ENCODE measurements around the gene CRELD2. TPM values are rescaled to one million over a fixed set of nuclear protein-coding genes. Genes with fewer than 3 reads are reported as not detected.

The CRELD2 gene
- total RNA-seq, 4 donors from 2014 or later, result 8.9 to 15.0 (median 13.0) TPM

- DNase-seq (peak in 1 of 2 donors; percentile 45), ATAC-seq (no peak)
- Histone ChIP-seq H3K27me3 (no peaks in the 10 kb centered on the region), H3K36me3 (peaks cover 2 to 11% of the 10 kb centered on the region in 2 donors), H3K4me1 (peaks cover 62 to 66% of the 10 kb centered on the region in 2 donors), H3K4me3 (no peak overlapping the region), H3K27ac (peak overlapping the region; percentile 90 to 99 (median 95)), H3K9me3 (no peaks in the 10 kb centered on the region)
- TF ChIP-seq CTCF (IDR thresholded peaks at IDR 0.05 in 4 of 5, conservative IDR thresholded peaks at IDR 0.05 in 1 of 5) (no peak), POLR2A (IDR thresholded peaks at IDR 0.05) (no peak)
- intact Hi-C loops (cut with DNase I; ENCODE audit: low total_unique reads) (no loop called here), in situ Hi-C loops (cut with MboI; ENCODE audit: low sequenced_read_pairs in 4 of 4) (no loop called here)
These were observed 49.9 kb downstream of the CRELD2 start for GRCh38 chr22:49968313-49968830.

- Histone ChIP-seq H3K9me3 (no peaks in the 10 kb centered on the region), H3K36me3 (peaks cover 0 to 4% of the 10 kb centered on the region in 2 donors), H3K27me3 (no peaks in the 10 kb centered on the region), H3K4me3 (no peak overlapping the region), H3K27ac (peak overlapping the region; percentile 90 to 99 (median 95)), H3K4me1 (peaks cover 55 to 60% of the 10 kb centered on the region in 2 donors)
- peak in 1 of 2 donors; percentile 70 for DNase-seq
- in situ Hi-C loops (cut with MboI; ENCODE audit: low sequenced_read_pairs in 4 of 4) (no loop called here), intact Hi-C loops (cut with DNase I; ENCODE audit: low total_unique reads) (no loop called here)
- no peak for TF ChIP-seq CTCF (IDR thresholded peaks at IDR 0.05 in 4 of 5, conservative IDR thresholded peaks at IDR 0.05 in 1 of 5)
- peak; percentile 35 to 45 for TF ChIP-seq POLR2A (IDR thresholded peaks at IDR 0.05)
- ATAC-seq, result no peak
These were observed 50.6 kb downstream of the CRELD2 start for GRCh38 chr22:49968831-49969661.

GRCh38 chr22:49969751-49970527, 51.5 kb downstream of the CRELD2 start:
- in situ Hi-C loops (cut with MboI; ENCODE audit: low sequenced_read_pairs in 4 of 4), result no loop called here
- H3K4me1 ChIP-seq, result peaks cover 48 to 51% of the 10 kb centered on the region in 2 donors
- intact Hi-C loops (cut with DNase I; ENCODE audit: low total_unique reads), result loop anchor here (2.0 kb wide), 1 partner anchor 33 kb away; no protein-coding TSS in a partner anchor

More at GRCh38 chr22:49969751-49970527, 51.5 kb downstream of the CRELD2 start:
- no peaks in the 10 kb centered on the region for H3K36me3 ChIP-seq
- TF ChIP-seq POLR2A (IDR thresholded peaks at IDR 0.05) (no peak), CTCF (IDR thresholded peaks at IDR 0.05 in 4 of 5, conservative IDR thresholded peaks at IDR 0.05 in 1 of 5) (no peak)
- no peak overlapping the region for H3K4me3 ChIP-seq
- DNase-seq (peak in 1 of 2 donors; percentile 44), ATAC-seq (no peak)
- H3K9me3 ChIP-seq, result no peaks in the 10 kb centered on the region
- H3K27ac ChIP-seq, result peak overlapping the region; percentile 90 to 99 (median 95)
- H3K27me3 ChIP-seq, result no peaks in the 10 kb centered on the region

Measured in gastrocnemius medialis (tissue), 4 donors.